HG03469 (cell line): Measurements from ENCODE around the gene TMEM190.
"Not testable (repeated sequence)": the region's sequence is repeated elsewhere in the genome, so short reads cannot be mapped to it uniquely, and the experiment has no call there.

Experiments used
- ATAC-seq: cut with Tn5 transposase; IDR thresholded peaks from one replicate; pipeline ENCODE4 v1.9.1; 2021; ENCODE audit warnings: mild to moderate bottlenecking, moderate library complexity, moderate number of reproducible peaks; ENCODE audit not compliant: unreplicated experiment

TMEM190 gene

DNA sequence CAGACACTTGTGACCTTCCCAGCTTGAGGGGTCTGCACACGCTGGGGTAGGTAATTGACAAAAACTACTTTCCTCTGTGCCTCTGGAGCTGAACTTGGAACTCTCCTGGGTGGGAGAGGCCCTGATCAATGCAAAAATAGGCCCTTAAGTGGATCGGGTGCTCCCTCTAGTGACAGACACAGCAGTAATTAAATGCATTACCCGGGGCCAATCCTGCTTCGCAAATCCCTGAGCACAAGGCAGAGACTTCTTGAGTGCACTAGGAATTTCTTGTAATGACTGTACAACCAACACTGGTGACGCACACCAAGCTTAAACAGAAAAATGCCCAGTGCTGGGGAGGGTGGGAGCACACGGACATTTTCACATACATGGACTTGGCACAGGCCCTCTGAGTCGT is 41.6 kb downstream of the TMEM190 start:
- ATAC-seq, result no peak

DNA sequence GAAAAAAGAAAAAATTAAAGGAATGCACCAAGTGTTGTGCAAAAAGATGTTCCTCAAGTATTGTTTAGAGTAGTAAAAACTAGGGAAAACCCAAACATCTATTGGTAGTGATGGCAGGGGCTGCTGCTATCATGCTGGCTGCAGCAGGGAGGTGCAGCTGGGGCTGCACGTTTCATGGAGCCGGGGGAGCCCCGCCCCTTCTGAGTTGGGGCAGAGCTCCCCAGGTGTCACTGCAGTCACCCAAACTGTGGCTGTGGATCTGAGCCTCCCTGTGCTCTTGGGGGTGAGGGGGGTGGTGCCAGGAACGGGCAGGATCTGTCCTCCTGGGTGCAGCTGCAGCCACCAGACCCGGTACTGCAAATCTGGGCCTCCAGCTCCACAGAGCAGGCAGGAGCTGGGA is 42.5 kb downstream of the TMEM190 start:
- no peak for ATAC-seq

DNA sequence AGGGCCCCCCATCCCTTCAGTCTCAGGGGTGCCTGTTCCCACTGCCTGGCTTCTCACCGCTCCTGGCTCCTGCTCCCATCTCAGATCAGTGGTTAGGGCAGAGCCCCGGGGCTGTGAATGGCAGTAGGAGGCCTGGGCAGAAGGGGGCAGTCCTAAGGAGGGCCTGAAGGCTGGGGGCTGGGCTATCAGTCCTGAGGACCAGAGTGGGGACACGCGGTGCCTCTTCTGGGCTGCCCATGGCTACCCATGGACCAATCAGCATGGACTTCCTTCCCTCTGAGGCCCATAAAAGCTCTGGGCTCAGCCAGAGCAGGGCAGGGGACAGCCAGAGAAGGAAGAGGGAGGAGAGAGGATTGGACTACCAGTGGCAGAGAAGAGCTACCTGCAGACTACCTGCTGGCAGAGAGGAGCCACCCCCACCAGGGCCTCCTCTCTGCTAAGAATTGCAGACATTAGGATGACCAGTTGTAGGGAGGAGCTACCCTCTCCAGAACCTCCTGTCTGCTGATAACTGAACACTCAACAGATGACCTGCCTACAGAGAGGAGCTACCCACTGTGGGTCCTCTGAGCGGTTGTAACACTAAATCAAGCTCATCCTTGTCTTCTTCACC is 43.1 kb downstream of the TMEM190 start:
- no peak for ATAC-seq

DNA sequence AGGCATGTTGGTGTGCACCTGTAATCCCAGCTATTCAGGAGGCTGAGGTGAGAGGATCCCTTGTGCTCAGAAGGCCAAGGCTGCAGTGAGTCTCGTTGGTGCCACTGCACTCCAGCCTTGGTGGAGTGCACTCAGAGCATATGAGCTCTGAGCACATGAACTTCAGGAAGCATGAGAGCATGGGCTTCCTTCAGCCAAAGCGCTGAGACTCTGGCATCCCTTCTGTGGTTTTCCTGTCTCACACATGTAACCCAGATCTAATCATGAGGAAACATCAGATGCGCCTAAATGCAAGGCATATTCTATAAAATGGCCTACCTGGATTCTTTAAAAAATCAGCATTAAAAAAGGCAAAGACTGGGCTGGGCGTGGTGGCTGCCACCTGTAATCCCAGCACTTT is 44.7 kb downstream of the TMEM190 start:
- not testable (repeated sequence) for ATAC-seq

DNA sequence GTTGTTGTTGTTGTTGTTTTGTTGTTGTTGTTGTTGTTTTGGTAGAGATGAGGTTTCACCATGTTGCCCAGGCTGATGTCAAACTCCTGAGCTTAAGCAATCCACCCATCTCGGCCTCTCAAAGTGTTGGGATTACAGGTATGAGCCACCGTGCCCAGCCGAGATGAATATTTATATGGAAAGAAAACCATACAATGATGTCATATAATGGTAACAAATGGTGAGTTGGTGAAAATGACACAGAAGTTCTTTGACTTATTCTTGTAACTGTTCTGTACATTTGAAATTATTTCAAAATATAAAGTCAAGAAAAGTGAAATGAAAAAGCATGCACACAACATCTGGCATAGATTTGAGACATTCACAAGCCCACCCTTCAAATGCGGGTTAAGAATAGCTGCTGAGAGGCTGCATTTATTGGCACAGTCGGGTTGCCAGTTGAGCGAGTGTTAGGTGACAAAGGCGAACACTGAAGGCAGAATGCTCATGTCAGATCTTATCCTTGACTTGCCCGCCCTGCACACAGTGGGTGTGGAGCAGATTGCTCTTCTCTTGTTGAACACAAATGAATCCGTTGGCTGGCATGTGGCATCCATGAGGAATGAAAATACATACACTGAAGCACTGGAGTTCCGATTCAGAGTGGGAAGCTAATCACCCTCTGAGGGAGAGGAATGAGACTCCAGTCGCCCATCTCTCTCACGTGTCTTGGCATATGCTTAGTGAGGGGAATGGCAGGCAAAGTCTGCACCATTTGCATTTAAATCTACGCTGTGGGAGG is 46.8 kb downstream of the TMEM190 start:
- no peak for ATAC-seq

DNA sequence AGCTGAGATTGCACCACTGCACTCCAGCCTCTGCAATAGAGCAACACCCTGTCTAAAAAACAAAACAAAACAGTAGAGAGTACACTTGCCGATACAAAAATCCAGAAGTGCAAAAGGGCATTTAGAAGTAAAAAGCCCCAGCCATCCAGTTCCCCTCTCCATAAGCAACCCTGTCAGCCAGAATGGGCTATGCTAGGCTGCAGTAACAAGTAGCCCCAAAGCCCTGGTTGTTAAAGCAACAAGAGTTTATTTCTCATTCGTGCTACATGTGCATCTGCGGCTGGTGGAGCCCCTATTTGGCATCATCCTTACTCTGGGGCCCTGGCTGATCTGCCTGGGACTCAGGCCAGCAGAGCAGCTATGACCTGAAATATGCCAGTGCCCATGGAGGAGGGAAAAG is 47.9 kb downstream of the TMEM190 start:
- no peak for ATAC-seq

DNA sequence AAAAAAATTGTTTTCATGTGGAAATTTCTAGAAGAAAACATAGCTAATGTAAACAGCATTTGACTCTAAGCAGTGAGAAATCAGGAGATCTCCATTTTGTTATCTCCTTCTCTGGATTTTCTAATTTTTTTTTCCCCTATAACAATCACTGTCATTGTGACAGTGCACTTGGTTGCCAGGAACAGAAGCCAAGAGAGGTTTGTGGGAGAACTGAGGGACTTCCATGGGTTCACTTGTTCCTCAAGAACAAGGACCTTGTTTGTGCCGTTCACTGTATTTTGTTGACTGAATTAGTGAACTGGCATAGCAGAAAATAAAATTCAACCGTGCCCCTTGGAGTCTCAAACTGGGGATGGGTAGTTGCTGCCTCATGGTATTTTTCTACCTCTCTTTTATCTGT is 49.4 kb downstream of the TMEM190 start:
- ATAC-seq, result no peak
